ENCODE results near the gene CARD11. TPM values are rescaled to one million over a fixed set of nuclear protein-coding genes. Genes with fewer than 3 reads are reported as not detected.

CARD11 gene
- total RNA-seq, 1 experiment from 2014 or later = 0.82 TPM

GRCh38 chr7:3033136-3033535, 10.5 kb downstream of the CARD11 start:
- TF ChIP-seq SIN3A (IDR thresholded peaks at IDR 0.05; ENCODE audit: borderline replicate concordance, insufficient read depth, low read depth, low read length) (no peak), TCF7L2 (IDR thresholded peaks at IDR 0.05; ENCODE audit: low read depth, low read length) (no peak), REST (IDR thresholded peaks at IDR 0.05; ENCODE audit: insufficient read depth in 1 of 2, low read depth in 2 of 2, low read length in 1 of 2) (no peak), CTCF (IDR thresholded peaks at IDR 0.05) (no peak), POLR2AphosphoS5 (IDR thresholded peaks at IDR 0.05; ENCODE audit: low read depth, low read length) (no peak)
- Histone ChIP-seq H3K36me3 (ENCODE audit: control insufficient read depth, insufficient read depth, low read length) (no peaks in the 10 kb centered on the region), H3K27ac (ENCODE audit: low read length) (no peak overlapping the region), H3K27me3 (ENCODE audit: control insufficient read depth, insufficient read depth, low read length) (no peaks in the 10 kb centered on the region), H3K9me3 (ENCODE audit: control insufficient read depth, insufficient read depth, low read depth, low read length) (no peaks in the 10 kb centered on the region), H3K4me3 (ENCODE audit: low read depth in 2 of 2, low read length in 2 of 2) (no peak overlapping the region), H3K4me1 (ENCODE audit: control insufficient read depth, insufficient read depth, low read length) (no peaks in the 10 kb centered on the region)
- ChIA-PET CTCF (no interaction called here), POLR2A (no interaction called here)
- DNase-seq (ENCODE audit: low read depth, low spot score) (no peak), ATAC-seq (peak; percentile 46; the same call in 1 of the 2 replicates)
- intact Hi-C loops (cut with micrococcal nuclease; ENCODE audit: unreplicated experiment) = no loop called here
- in situ Hi-C loops (cut with HindIII; ENCODE audit: low pct_unique_long_range_greater_than_20kb, low sequenced_read_pairs) = no loop called here
- BruUV-seq (replicated peaks) = no TSS peak

- DNase-seq (ENCODE audit: low read depth, low spot score) (no peak), ATAC-seq (no peak)
- BruUV-seq (replicated peaks) = no TSS peak
- no peaks in the 10 kb centered on the region for H3K36me3 ChIP-seq (ENCODE audit: control insufficient read depth, insufficient read depth, low read length)
- H3K9me3 ChIP-seq (ENCODE audit: control insufficient read depth, insufficient read depth, low read depth, low read length) = no peaks in the 10 kb centered on the region
- no peak overlapping the region for H3K4me3 ChIP-seq (ENCODE audit: low read depth in 2 of 2, low read length in 2 of 2)
- CTCF ChIA-PET = no interaction called here
- in situ Hi-C loops (cut with HindIII; ENCODE audit: low pct_unique_long_range_greater_than_20kb, low sequenced_read_pairs) (no loop called here), intact Hi-C loops (cut with micrococcal nuclease; ENCODE audit: unreplicated experiment) (no loop called here)
- H3K4me1 ChIP-seq (ENCODE audit: control insufficient read depth, insufficient read depth, low read length) = no peaks in the 10 kb centered on the region
- no peak overlapping the region for H3K27ac ChIP-seq (ENCODE audit: low read length)
- no peaks in the 10 kb centered on the region for H3K27me3 ChIP-seq (ENCODE audit: control insufficient read depth, insufficient read depth, low read length)
- POLR2A ChIA-PET = interaction anchor here (0.6 kb wide), 1 partner anchor 384 kb away, joined by 4 read pairs; no protein-coding TSS in a partner anchor
- no peak for TF ChIP-seq POLR2AphosphoS5 (IDR thresholded peaks at IDR 0.05; ENCODE audit: low read depth, low read length)
Measured at GRCh38 chr7:3032256-3032655, 11.4 kb downstream of the CARD11 start.

GRCh38 chr7:3029138-3029537, 14.5 kb downstream of the CARD11 start:
- no TSS peak for BruUV-seq (replicated peaks)
- TF ChIP-seq SIN3A (IDR thresholded peaks at IDR 0.05; ENCODE audit: borderline replicate concordance, insufficient read depth, low read depth, low read length) = no peak
- TF ChIP-seq TCF7L2 (IDR thresholded peaks at IDR 0.05; ENCODE audit: low read depth, low read length) = no peak
- TF ChIP-seq CTCF (IDR thresholded peaks at IDR 0.05) = no peak
- TF ChIP-seq REST (IDR thresholded peaks at IDR 0.05; ENCODE audit: insufficient read depth in 1 of 2, low read depth in 2 of 2, low read length in 1 of 2) = no peak
- TF ChIP-seq POLR2AphosphoS5 (IDR thresholded peaks at IDR 0.05; ENCODE audit: low read depth, low read length) = no peak
- in situ Hi-C loops (cut with HindIII; ENCODE audit: low pct_unique_long_range_greater_than_20kb, low sequenced_read_pairs) (no loop called here), intact Hi-C loops (cut with micrococcal nuclease; ENCODE audit: unreplicated experiment) (no loop called here)
- ChIA-PET POLR2A (no interaction called here), CTCF (interaction anchor here (0.7 kb wide), 1 partner anchor 91 kb away, joined by 3 read pairs; no protein-coding TSS in a partner anchor)
- Histone ChIP-seq H3K9me3 (ENCODE audit: control insufficient read depth, insufficient read depth, low read depth, low read length) (0 out of 2 replicates have a peak, but pooled peaks cover 5% of the 10 kb centered on the region), H3K4me1 (ENCODE audit: control insufficient read depth, insufficient read depth, low read length) (no peaks in the 10 kb centered on the region), H3K36me3 (ENCODE audit: control insufficient read depth, insufficient read depth, low read length) (no peaks in the 10 kb centered on the region), H3K27ac (ENCODE audit: low read length) (no peak overlapping the region), H3K27me3 (ENCODE audit: control insufficient read depth, insufficient read depth, low read length) (no peaks in the 10 kb centered on the region), H3K4me3 (ENCODE audit: low read depth in 2 of 2, low read length in 2 of 2) (no peak overlapping the region)
- DNase-seq (ENCODE audit: low read depth, low spot score) (no peak), ATAC-seq (no peak)
